ENCODE data around the gene GPATCH2L.

DNA sequence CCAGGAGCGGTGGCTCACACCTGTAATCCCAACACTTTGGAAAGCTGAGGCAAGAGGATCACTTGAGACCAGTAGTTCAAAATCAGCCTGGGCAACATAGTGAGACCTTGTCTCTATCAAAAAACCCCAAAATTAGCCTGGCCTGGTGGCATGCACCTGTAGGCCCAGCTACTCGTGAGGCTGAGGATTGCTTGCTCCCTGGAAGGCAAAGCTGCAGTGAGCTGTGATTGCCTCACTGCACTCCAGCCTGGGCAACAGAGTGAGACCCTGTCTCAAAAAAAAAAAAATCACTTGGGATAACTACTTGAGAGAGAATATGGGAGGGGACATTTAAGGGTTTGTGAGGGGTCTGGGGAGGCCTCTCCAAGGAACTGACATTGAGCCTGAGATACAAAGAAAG, 109.0 kb downstream of the GPATCH2L start:
- TF ChIP-seq, protein P1, sequence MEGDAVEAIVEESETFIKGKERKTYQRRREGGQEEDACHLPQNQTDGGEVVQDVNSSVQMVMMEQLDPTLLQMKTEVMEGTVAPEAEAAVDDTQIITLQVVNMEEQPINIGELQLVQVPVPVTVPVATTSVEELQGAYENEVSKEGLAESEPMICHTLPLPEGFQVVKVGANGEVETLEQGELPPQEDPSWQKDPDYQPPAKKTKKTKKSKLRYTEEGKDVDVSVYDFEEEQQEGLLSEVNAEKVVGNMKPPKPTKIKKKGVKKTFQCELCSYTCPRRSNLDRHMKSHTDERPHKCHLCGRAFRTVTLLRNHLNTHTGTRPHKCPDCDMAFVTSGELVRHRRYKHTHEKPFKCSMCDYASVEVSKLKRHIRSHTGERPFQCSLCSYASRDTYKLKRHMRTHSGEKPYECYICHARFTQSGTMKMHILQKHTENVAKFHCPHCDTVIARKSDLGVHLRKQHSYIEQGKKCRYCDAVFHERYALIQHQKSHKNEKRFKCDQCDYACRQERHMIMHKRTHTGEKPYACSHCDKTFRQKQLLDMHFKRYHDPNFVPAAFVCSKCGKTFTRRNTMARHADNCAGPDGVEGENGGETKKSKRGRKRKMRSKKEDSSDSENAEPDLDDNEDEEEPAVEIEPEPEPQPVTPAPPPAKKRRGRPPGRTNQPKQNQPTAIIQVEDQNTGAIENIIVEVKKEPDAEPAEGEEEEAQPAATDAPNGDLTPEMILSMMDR (CRISPR knock-in tag; IDR thresholded peaks at IDR 0.05), result no peak
- no peak for TF ChIP-seq ZNF10 (CRISPR knock-in tag; IDR thresholded peaks at IDR 0.05; ENCODE audit: borderline replicate concordance, low read depth)
- no peak for TF ChIP-seq ATF7 (IDR thresholded peaks at IDR 0.05)
- TF ChIP-seq ATF7 (CRISPR knock-in tag; IDR thresholded peaks at IDR 0.05), result no peak
- no peak for TF ChIP-seq THAP11 (CRISPR knock-in tag; IDR thresholded peaks at IDR 0.05)
- TF ChIP-seq ZNF558 (CRISPR knock-in tag; IDR thresholded peaks at IDR 0.05; ENCODE audit: borderline replicate concordance), result no peak
- TF ChIP-seq RAD21 (CRISPR knock-in tag; IDR thresholded peaks at IDR 0.05), result no peak
- TF ChIP-seq, protein P2, sequence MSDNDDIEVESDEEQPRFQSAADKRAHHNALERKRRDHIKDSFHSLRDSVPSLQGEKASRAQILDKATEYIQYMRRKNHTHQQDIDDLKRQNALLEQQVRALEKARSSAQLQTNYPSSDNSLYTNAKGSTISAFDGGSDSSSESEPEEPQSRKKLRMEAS (IDR thresholded peaks at IDR 0.05), result no peak
